ENCODE measurements around the gene CNST. TPM values are rescaled to one million over a fixed set of nuclear protein-coding genes. Genes with fewer than 3 reads are reported as not detected.
"Not testable (repeated sequence)": the region's sequence is repeated elsewhere in the genome, so short reads cannot be mapped to it uniquely, and the experiment has no call there.

Gene CNST
- total RNA-seq, 1 experiment from 2014 or later = 19.8 TPM

- H3K27me3 ChIP-seq (ENCODE audit: insufficient read depth, low read length) = no peaks in the 10 kb centered on the region
- H3K79me1 ChIP-seq (ENCODE audit: insufficient read depth, low read depth, low read length, poor library complexity, severe bottlenecking) = peaks cover 10% of the 10 kb centered on the region
- H3K36me3 Mint-ChIP-seq (ENCODE audit: insufficient read depth in 1 of 3, low read depth in 3 of 3) = peaks cover 29 to 68% (median 59%) of the 10 kb centered on the region in 3 experiments
- no peak overlapping the region for H2BK20ac ChIP-seq (ENCODE audit: low read depth, low read length, poor library complexity, severe bottlenecking)
- no peak overlapping the region for H3K4me2 ChIP-seq (ENCODE audit: insufficient read depth, insufficient read length, low read length)
- H3K14ac ChIP-seq (ENCODE audit: insufficient read depth, low read length) = no peak overlapping the region
- H3K27ac ChIP-seq (ENCODE audit: insufficient read length, low read depth, low read length) = no peak overlapping the region
- no peak overlapping the region for H2BK15ac ChIP-seq (ENCODE audit: low read depth, low read length)
- H3K4me1 Mint-ChIP-seq = no peaks in the 10 kb centered on the region
- H3K9me3 ChIP-seq (ENCODE audit: control insufficient read depth, low read depth, low read length) = no peaks in the 10 kb centered on the region
- no peak overlapping the region for H2BK12ac ChIP-seq (ENCODE audit: insufficient read length, low read depth, low read length)
- 0 out of 7 replicates have a peak overlapping the region, but pooled peaks of 1 of the 3 experiments have one; percentile 15 for H3K27ac Mint-ChIP-seq
- no peaks in the 10 kb centered on the region for H3K4me1 ChIP-seq (ENCODE audit: insufficient read depth, low read length)
- no peak overlapping the region for H2AFZ ChIP-seq (ENCODE audit: low read length)
- H3K79me2 ChIP-seq (ENCODE audit: insufficient read depth, low read length) = peaks cover 2% of the 10 kb centered on the region; the same call in 1 of the 2 replicates
- H3K9ac ChIP-seq (ENCODE audit: extremely low read depth, insufficient read length, low read length) = no peak overlapping the region
- no peak overlapping the region for H2AK5ac ChIP-seq (ENCODE audit: insufficient read length, low read length)
- H4K8ac ChIP-seq (replicated peaks; ENCODE audit: insufficient read length, low read depth, low read length) = no peak overlapping the region
- H3K27me3 Mint-ChIP-seq (ENCODE audit: low read depth) = no peaks in the 10 kb centered on the region
- H3K23ac ChIP-seq (ENCODE audit: insufficient read length, low read depth, low read length) = no peak overlapping the region
- H4K5ac ChIP-seq (ENCODE audit: insufficient read length, low read depth, low read length) = no peak overlapping the region
- no peaks in the 10 kb centered on the region for H4K20me1 ChIP-seq (ENCODE audit: control insufficient read depth, insufficient read depth, insufficient read length)
- H3K9me3 Mint-ChIP-seq = no peaks in the 10 kb centered on the region
- no peak overlapping the region for H3K56ac ChIP-seq (ENCODE audit: insufficient read length, low read depth, low read length)
- WGBS (ENCODE audit: extremely low coverage, insufficient read length, low lambda C conversion rate) = no CpG with 5 or more reads among the region's 4 CpGs
- TF ChIP-seq CTCF (conservative IDR thresholded peaks at IDR 0.05) = no peak
- no peaks in the 10 kb centered on the region for H3K23me2 ChIP-seq (ENCODE audit: insufficient read length, low read depth, low read length, poor library complexity, severe bottlenecking)
- no peak overlapping the region for H3K4ac ChIP-seq (ENCODE audit: low read depth, low read length)
- H4K91ac ChIP-seq (ENCODE audit: insufficient read length, low read depth, low read length) = no peak overlapping the region
- H3K4me3 Mint-ChIP-seq = no peak overlapping the region
- no peak for DNase-seq
- no peak overlapping the region for H3K18ac ChIP-seq (ENCODE audit: insufficient read length, low read depth, low read length)
- H2BK5ac ChIP-seq (ENCODE audit: insufficient read length, low read length) = no peak overlapping the region
- H3T11ph ChIP-seq (ENCODE audit: low read length) = no peak overlapping the region
- no peak overlapping the region for H2BK120ac ChIP-seq (ENCODE audit: low read depth, low read length, poor library complexity, severe bottlenecking)
Observed at GRCh38 chr1:246559310-246559709, 6.9 kb upstream of the CNST start.

GRCh38 chr1:246560833-246561232 lies 5.4 kb upstream of the CNST start:
- H3K18ac ChIP-seq (ENCODE audit: insufficient read length, low read depth, low read length); H3K4me1 Mint-ChIP-seq; H3K27ac Mint-ChIP-seq; H3T11ph ChIP-seq (ENCODE audit: low read length); DNase-seq; H3K23me2 ChIP-seq (ENCODE audit: insufficient read length, low read depth, low read length, poor library complexity, severe bottlenecking); H3K23ac ChIP-seq (ENCODE audit: insufficient read length, low read depth, low read length); H2AFZ ChIP-seq (ENCODE audit: low read length); H3K4me2 ChIP-seq (ENCODE audit: insufficient read depth, insufficient read length, low read length); H2BK20ac ChIP-seq (ENCODE audit: low read depth, low read length, poor library complexity, severe bottlenecking); H3K56ac ChIP-seq (ENCODE audit: insufficient read length, low read depth, low read length); H3K14ac ChIP-seq (ENCODE audit: insufficient read depth, low read length); H4K20me1 ChIP-seq (ENCODE audit: control insufficient read depth, insufficient read depth, insufficient read length); H4K8ac ChIP-seq (replicated peaks; ENCODE audit: insufficient read length, low read depth, low read length); H3K4ac ChIP-seq (ENCODE audit: low read depth, low read length); H2BK12ac ChIP-seq (ENCODE audit: insufficient read length, low read depth, low read length); H3K4me1 ChIP-seq (ENCODE audit: insufficient read depth, low read length); H4K91ac ChIP-seq (ENCODE audit: insufficient read length, low read depth, low read length); H3K9ac ChIP-seq (ENCODE audit: extremely low read depth, insufficient read length, low read length); H4K5ac ChIP-seq (ENCODE audit: insufficient read length, low read depth, low read length); H3K27me3 ChIP-seq (ENCODE audit: insufficient read depth, low read length); H2BK15ac ChIP-seq (ENCODE audit: low read depth, low read length); H2BK5ac ChIP-seq (ENCODE audit: insufficient read length, low read length); H3K9me3 Mint-ChIP-seq; H3K9me3 ChIP-seq (ENCODE audit: control insufficient read depth, low read depth, low read length); H3K27me3 Mint-ChIP-seq (ENCODE audit: low read depth); H3K4me3 Mint-ChIP-seq; H3K27ac ChIP-seq (ENCODE audit: insufficient read length, low read depth, low read length); H2BK120ac ChIP-seq (ENCODE audit: low read depth, low read length, poor library complexity, severe bottlenecking); H2AK5ac ChIP-seq (ENCODE audit: insufficient read length, low read length): not testable (repeated sequence)
- H3K79me2 ChIP-seq (ENCODE audit: insufficient read depth, low read length) = peaks cover 11% of the 10 kb centered on the region; the same call in 1 of the 2 replicates
- H3K79me1 ChIP-seq (ENCODE audit: insufficient read depth, low read depth, low read length, poor library complexity, severe bottlenecking) = peaks cover 11% of the 10 kb centered on the region
- WGBS (ENCODE audit: extremely low coverage, insufficient read length, low lambda C conversion rate) = no CpG with 5 or more reads among the region's 10 CpGs
- H3K36me3 Mint-ChIP-seq (ENCODE audit: insufficient read depth in 1 of 3, low read depth in 3 of 3) = peaks cover 23 to 63% (median 49%) of the 10 kb centered on the region in 3 experiments
